Hindlimb muscle (tissue), 1 donor: ENCODE results near the gene CCDC86. TPM values are rescaled to one million over a fixed set of nuclear protein-coding genes. Genes with fewer than 3 reads are reported as not detected.

Source experiments
- DNase-seq: peaks from one replicate; pipeline ENCODE4 v3.0.0-alpha.2; 2013
- polyA plus RNA-seq: library from polyadenylated mRNA; unstranded; fragments of 120-200 nt; gene quantifications from one replicate; pipeline ENCODE4 v1.2.1, GENCODE V29; 2013; ENCODE audit not compliant: insufficient read length

Gene CCDC86
- polyA plus RNA-seq, 1 donor: 22.6 TPM

DNA sequence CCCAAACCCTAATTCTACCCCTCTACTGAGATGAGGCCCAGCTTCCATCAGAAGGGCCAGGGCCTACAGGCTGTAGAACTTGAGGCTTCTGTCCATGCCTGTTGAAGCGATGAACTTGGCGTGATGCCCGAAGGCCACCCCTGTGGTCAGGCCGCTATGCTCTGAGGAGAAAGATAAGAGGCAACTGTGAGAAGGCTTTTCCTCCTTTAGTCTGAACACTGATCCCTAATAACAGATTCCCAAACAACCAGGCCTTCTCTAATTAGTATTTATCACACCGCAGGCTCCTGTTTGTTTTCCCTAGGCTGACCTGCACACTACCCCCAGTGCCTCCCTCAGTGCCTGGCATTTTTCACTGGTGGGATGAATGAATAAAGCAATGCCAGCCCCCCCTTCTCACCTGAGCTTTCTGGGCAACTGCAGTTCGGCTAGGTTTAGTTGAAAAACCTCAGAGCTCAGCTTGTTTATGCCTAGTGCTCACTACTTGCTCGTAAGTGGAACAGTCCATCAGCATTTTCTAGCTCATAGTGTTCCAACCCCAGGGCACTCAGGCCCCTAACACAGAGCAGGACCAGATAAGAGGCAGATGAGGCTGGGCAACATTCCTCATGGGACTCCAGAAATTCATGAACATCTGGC is 49.3 kb downstream of the CCDC86 start:
- DNase-seq: no peak

DNA sequence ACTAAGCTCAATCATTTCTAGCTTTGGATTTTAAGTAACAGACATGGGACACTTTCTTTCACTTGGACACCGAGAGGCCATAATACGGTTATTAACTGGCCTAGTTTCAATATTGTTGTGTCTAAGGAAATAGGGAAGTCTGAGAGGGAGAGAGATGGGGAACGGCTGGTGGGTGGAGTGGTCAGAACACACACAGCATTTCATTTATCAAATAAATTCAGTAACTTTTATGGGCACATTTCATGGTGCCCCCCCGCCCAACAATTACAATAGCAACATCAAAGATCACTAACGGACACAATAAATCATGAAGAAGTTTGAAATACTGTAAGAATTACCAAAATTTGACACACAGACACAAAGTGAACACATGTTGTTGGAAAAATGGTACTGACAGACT is 53.8 kb downstream of the CCDC86 start:
- no peak for DNase-seq

DNA sequence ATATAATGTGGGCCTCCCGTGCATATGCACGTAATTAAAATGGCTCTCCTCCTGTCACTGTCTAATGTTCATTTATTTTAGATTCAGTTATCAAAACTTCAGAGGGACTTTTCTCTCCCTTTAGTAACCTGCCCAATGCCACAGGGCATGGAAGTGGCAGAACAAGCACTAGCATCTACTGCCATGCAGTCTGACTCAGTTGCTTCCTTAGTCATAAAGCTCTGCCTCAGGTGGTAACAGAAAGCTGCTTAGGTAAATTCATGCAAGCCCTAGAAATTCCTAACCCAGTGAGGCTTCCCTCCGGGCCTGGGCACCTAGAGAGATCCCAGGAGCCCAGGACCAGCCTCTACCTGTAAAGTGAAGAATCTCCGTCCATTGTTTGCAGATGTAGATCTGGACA is 55.6 kb downstream of the CCDC86 start:
- no peak for DNase-seq

DNA sequence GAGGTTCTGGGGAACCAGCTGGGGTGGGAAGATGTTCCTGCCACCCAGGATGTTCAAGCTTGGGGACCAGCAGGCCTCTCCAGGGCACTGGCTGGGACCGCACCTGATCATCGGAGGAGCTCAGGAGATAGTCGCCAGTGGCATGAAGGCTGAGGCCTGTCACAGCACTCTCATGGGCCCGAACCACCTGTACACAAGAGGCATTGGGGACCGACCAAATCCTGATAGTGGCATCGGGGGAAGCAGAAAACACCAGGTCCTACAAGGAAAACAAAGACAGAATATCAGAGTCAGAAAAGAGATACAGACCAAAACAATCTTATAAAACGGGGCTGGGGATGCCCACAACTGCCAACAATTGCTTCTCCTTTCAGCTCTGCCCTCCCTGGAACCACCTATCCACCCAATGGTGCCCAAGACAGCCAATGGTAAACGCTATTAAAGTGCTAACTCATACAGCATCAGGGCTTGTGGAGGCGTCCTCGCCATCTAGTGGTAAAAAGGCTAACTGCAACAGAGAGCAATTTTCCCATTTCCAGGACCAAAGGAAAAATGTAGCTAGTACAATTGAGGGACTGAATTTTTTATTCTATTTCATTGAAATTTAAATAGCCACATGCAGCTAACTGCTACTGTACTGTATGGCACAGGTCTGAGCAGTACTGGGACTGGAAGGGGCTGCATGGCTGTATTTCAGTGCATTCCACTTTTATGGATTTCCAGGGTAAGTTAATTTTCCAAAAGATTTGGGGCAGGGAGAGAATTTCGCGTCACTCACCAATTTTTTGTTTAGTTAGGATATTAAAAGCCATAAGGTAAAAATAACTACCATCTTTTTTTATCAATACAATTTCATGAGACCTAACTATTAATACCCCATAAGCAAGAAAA is 57.4 kb downstream of the CCDC86 start:
- peak; percentile 59 for DNase-seq

DNA sequence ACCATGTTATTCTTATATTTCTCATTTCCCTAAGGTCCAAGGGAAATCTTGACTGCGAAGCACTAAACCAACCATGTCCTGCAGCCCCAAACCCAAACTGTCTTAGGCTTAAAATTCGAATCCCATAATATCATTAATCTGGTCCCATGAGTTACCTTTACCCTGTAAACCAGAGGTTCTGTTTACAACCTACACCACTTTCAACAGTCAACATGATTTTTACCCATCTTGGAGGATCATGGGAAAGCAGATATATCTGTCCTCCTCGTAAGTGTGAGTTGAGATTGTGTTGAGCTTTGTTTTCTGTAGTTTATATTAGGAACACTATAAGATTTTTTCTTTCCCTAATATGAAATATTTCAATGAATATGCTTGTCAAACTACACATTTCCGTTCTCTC is 58.1 kb downstream of the CCDC86 start:
- DNase-seq: no peak

Other genes with a start within 250 kb of the CCDC86 start
- 5.6 TPM for gene MS4A8, start 142.5 kb upstream of the CCDC86 start, polyA plus RNA-seq
- not detected for gene MS4A18, start 117.4 kb upstream of the CCDC86 start, polyA plus RNA-seq
- not detected for gene MS4A15, start 85.2 kb upstream of the CCDC86 start, polyA plus RNA-seq
- gene MS4A10, start 56.8 kb upstream of the CCDC86 start, polyA plus RNA-seq: not detected
- gene PTGDR2, start 13.8 kb downstream of the CCDC86 start, polyA plus RNA-seq: 0.65 TPM
- 0.36 TPM for gene ZP1, start 25.4 kb downstream of the CCDC86 start, polyA plus RNA-seq
- gene PRPF19, start 64.5 kb downstream of the CCDC86 start, polyA plus RNA-seq: 64.2 TPM
- 102 TPM for gene TMEM109, start 72.0 kb downstream of the CCDC86 start, polyA plus RNA-seq
- 37.2 TPM for gene TMEM132A, start 82.3 kb downstream of the CCDC86 start, polyA plus RNA-seq
- 27.9 TPM for gene SLC15A3, start 110.1 kb downstream of the CCDC86 start, polyA plus RNA-seq
- gene CD6, start 129.6 kb downstream of the CCDC86 start, polyA plus RNA-seq: 0.40 TPM